HEK293 (cell line): Measurements from ENCODE around the gene NPIPB2.

Experiments used
- PRDM10 ChIP-seq: fragments of 450-650 bp; formaldehyde crosslinking; IDR thresholded peaks from 2 replicates; pipeline ENCODE4 v1.5.1; 2016; ENCODE audit warnings: missing biosample characterization, missing genetic modification characterization
- ZNF658 ChIP-seq: fragments of 450-650 bp; formaldehyde crosslinking; IDR thresholded peaks from 2 replicates; pipeline ENCODE4; 2016; ENCODE audit warnings: missing biosample characterization, missing genetic modification characterization

GRCh38 chr16:11893571-11893970 lies 48.3 kb downstream of the NPIPB2 start:
- TF ChIP-seq ZNF658 (tag by site-specific recombination) (no peak), PRDM10 (no peak)
